HEK293 (cell line): ENCODE measurements around the gene MMS22L.

Experiments used
- FEZF1 ChIP-seq: fragments of 450-650 bp; formaldehyde crosslinking; IDR thresholded peaks from 2 replicates; pipeline ENCODE4 v1.5.1; 2016; ENCODE audit warnings: missing biosample characterization, missing genetic modification characterization
- INSM2 ChIP-seq: fragments of 450-650 bp; formaldehyde crosslinking; IDR thresholded peaks from 2 replicates; pipeline ENCODE4 v1.5.1; 2016; ENCODE audit warnings: missing biosample characterization, missing genetic modification characterization
- KLF8 ChIP-seq: fragments of 450-650 bp; formaldehyde crosslinking; IDR thresholded peaks from 2 replicates; pipeline ENCODE4 v1.5.1; 2016; ENCODE audit warnings: missing biosample characterization, missing genetic modification characterization
- MEIS1 ChIP-seq: sonication (generic); formaldehyde crosslinking; IDR thresholded peaks from 2 replicates; pipeline ENCODE4 v1.8.1; 2022; ENCODE audit warnings: missing genetic modification reagents, mild to moderate bottlenecking, borderline replicate concordance
- MZF1 ChIP-seq: fragments of 450-650 bp; formaldehyde crosslinking; IDR thresholded peaks from 2 replicates; pipeline ENCODE4 v1.5.1; 2017; ENCODE audit warnings: missing biosample characterization, missing genetic modification characterization, borderline replicate concordance
- PATZ1 ChIP-seq: fragments of 450-650 bp; formaldehyde crosslinking; IDR thresholded peaks from 2 replicates; pipeline ENCODE4 v1.5.1; 2016; ENCODE audit warnings: missing biosample characterization, missing genetic modification characterization
- PRDM1 ChIP-seq: fragments of 450-650 bp; formaldehyde crosslinking; IDR thresholded peaks from 2 replicates; pipeline ENCODE4; 2016; ENCODE audit warnings: missing biosample characterization, missing genetic modification characterization
- SCRT2 ChIP-seq: fragments of 450-650 bp; formaldehyde crosslinking; IDR thresholded peaks from 2 replicates; pipeline ENCODE4 v1.5.1; 2016; ENCODE audit warnings: missing biosample characterization, missing genetic modification characterization
- ZIC2 ChIP-seq: fragments of 450-650 bp; formaldehyde crosslinking; IDR thresholded peaks from 2 replicates; pipeline ENCODE4 v1.5.1; 2016; ENCODE audit warnings: missing biosample characterization, missing genetic modification characterization
- ZNF146 ChIP-seq: fragments of 450-650 bp; formaldehyde crosslinking; IDR thresholded peaks from 2 replicates; pipeline ENCODE4 v1.5.1; 2016; ENCODE audit warnings: missing biosample characterization, missing genetic modification characterization
- ZNF184 ChIP-seq: fragments of 450-650 bp; IDR thresholded peaks from 2 replicates; pipeline ENCODE4 v1.5.1; 2018; ENCODE audit warnings: missing biosample characterization, mild to moderate bottlenecking, missing genetic modification characterization
- ZNF2 ChIP-seq: fragments of 450-650 bp; formaldehyde crosslinking; IDR thresholded peaks from 2 replicates; pipeline ENCODE4 v1.5.1; 2016; ENCODE audit warnings: missing biosample characterization, missing genetic modification characterization
- ZNF211 ChIP-seq: fragments of 450-650 bp; formaldehyde crosslinking; IDR thresholded peaks from 2 replicates; pipeline ENCODE4 v1.5.1; 2016; ENCODE audit warnings: low read depth, missing biosample characterization, missing genetic modification characterization
- ZNF221 ChIP-seq: fragments of 450-650 bp; formaldehyde crosslinking; IDR thresholded peaks from 2 replicates; pipeline ENCODE4 v1.5.1; 2017; ENCODE audit warnings: missing biosample characterization, missing genetic modification characterization, borderline replicate concordance
- ZNF24 ChIP-seq: fragments of 450-650 bp; formaldehyde crosslinking; IDR thresholded peaks from 2 replicates; pipeline ENCODE4 v1.5.1; 2016; ENCODE audit warnings: missing biosample characterization, missing genetic modification characterization
- ZNF37A ChIP-seq: fragments of 450-650 bp; IDR thresholded peaks from 2 replicates; pipeline ENCODE4 v1.5.1; 2018; ENCODE audit warnings: missing biosample characterization, missing genetic modification characterization
- ZNF391 ChIP-seq: fragments of 450-650 bp; formaldehyde crosslinking; IDR thresholded peaks from 2 replicates; pipeline ENCODE4 v1.5.1; 2016; ENCODE audit warnings: low read depth, missing biosample characterization, missing genetic modification characterization, borderline replicate concordance
- ZNF394 ChIP-seq: fragments of 450-650 bp; formaldehyde crosslinking; IDR thresholded peaks from 2 replicates; pipeline ENCODE4 v1.5.1; 2016; ENCODE audit warnings: missing biosample characterization, missing genetic modification characterization, mild to moderate bottlenecking, moderate library complexity, borderline replicate concordance
- ZNF518A ChIP-seq: fragments of 450-650 bp; formaldehyde crosslinking; conservative IDR thresholded peaks from 2 replicates; pipeline ENCODE4 v1.5.1; 2016; ENCODE audit warnings: low read depth, missing biosample characterization, missing genetic modification characterization
- ZNF558 ChIP-seq: fragments of 450-650 bp; formaldehyde crosslinking; IDR thresholded peaks from 2 replicates; pipeline ENCODE4 v1.5.1; 2016; ENCODE audit warnings: missing biosample characterization, missing genetic modification characterization
- ZNF629 ChIP-seq: fragments of 450-650 bp; formaldehyde crosslinking; IDR thresholded peaks from 2 replicates; pipeline ENCODE4 v1.5.1; 2017; ENCODE audit warnings: missing biosample characterization, missing genetic modification characterization
- ZNF639 ChIP-seq: fragments of 450-650 bp; formaldehyde crosslinking; IDR thresholded peaks from 2 replicates; pipeline ENCODE4 v1.5.1; 2016; ENCODE audit warnings: missing biosample characterization, missing genetic modification characterization
- ZNF654 ChIP-seq: fragments of 450-650 bp; formaldehyde crosslinking; IDR thresholded peaks from 2 replicates; pipeline ENCODE4 v1.5.1; 2016; ENCODE audit warnings: low read depth, missing biosample characterization, missing genetic modification characterization
- ZNF843 ChIP-seq: fragments of 450-650 bp; formaldehyde crosslinking; IDR thresholded peaks from 2 replicates; pipeline ENCODE4 v1.5.1; 2016; ENCODE audit warnings: missing biosample characterization, missing genetic modification characterization
- ZXDB ChIP-seq: fragments of 450-650 bp; formaldehyde crosslinking; IDR thresholded peaks from 2 replicates; pipeline ENCODE4 v1.5.1; 2016; ENCODE audit warnings: missing biosample characterization, missing genetic modification characterization
- TF ChIP-seq, protein P1 (sequence below): fragments of 450-650 bp; formaldehyde crosslinking; IDR thresholded peaks from 2 replicates; pipeline ENCODE4 v1.5.1; 2016; ENCODE audit warnings: missing biosample characterization, missing genetic modification characterization

MMS22L gene

GRCh38 chr6:97215157-97215769, 67.8 kb downstream of the MMS22L start (continued):
- TF ChIP-seq ZNF24 (tag by site-specific recombination) (peak; percentile 62; the same call in 1 of the 2 replicates), ZIC2 (tag by site-specific recombination) (peak; percentile 23; the same call in 1 of the 2 replicates), ZNF518A (tag by site-specific recombination) (0 out of 2 replicates have a peak, but pooled peaks have one; percentile 29), PRDM1 (peak; percentile 84), ZNF843 (peak; percentile 87), ZNF558 (0 out of 2 replicates have a peak, but pooled peaks have one; percentile 22), INSM2 (peak; percentile 91), KLF8 (tag by site-specific recombination) (peak; percentile 28), ZNF391 (tag by site-specific recombination) (peak; percentile 71; the same call in 1 of the 2 replicates), ZNF221 (no peak), ZXDB (peak; percentile 45; the same call in 1 of the 2 replicates), ZNF394 (peak; percentile 59; the same call in 1 of the 2 replicates), ZNF184 (tag by site-specific recombination) (peak; percentile 39; the same call in 1 of the 2 replicates), MEIS1 (no peak), SCRT2 (0 out of 2 replicates have a peak, but pooled peaks have one; percentile 14), PATZ1 (tag by site-specific recombination) (no peak), ZNF654 (peak; percentile 74), ZNF211 (no peak), FEZF1 (tag by site-specific recombination) (peak; percentile 33; the same call in 1 of the 2 replicates), ZNF146 (tag by site-specific recombination) (0 out of 2 replicates have a peak, but pooled peaks have one; percentile 28), ZNF37A (tag by site-specific recombination) (no peak), MZF1 (peak; percentile 22; the same call in 1 of the 2 replicates), ZNF2 (tag by site-specific recombination) (peak; percentile 77), ZNF629 (tag by site-specific recombination) (peak; percentile 96), ZNF639 (tag by site-specific recombination) (peak; percentile 79)
- TF ChIP-seq, protein P1, sequence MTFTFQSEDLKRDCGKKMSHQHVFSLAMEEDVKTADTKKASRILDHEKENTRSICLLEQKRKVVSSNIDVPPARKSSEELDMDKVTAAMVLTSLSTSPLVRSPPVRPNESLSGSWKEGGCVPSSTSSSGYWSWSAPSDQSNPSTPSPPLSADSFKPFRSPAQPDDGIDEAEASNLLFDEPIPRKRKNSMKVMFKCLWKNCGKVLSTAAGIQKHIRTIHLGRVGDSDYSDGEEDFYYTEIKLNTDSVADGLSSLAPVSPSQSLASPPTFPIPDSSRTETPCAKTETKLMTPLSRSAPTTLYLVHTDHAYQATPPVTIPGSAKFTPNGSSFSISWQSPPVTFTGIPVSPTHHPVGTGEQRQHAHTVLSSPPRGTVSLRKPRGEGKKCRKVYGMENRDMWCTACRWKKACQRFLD (tag by site-specific recombination): no peak
